ENCODE data around the gene CNEP1R1.

- TF ChIP-seq POLR2A (IDR thresholded peaks at IDR 0.05) = no peak
- TF ChIP-seq, protein P1, sequence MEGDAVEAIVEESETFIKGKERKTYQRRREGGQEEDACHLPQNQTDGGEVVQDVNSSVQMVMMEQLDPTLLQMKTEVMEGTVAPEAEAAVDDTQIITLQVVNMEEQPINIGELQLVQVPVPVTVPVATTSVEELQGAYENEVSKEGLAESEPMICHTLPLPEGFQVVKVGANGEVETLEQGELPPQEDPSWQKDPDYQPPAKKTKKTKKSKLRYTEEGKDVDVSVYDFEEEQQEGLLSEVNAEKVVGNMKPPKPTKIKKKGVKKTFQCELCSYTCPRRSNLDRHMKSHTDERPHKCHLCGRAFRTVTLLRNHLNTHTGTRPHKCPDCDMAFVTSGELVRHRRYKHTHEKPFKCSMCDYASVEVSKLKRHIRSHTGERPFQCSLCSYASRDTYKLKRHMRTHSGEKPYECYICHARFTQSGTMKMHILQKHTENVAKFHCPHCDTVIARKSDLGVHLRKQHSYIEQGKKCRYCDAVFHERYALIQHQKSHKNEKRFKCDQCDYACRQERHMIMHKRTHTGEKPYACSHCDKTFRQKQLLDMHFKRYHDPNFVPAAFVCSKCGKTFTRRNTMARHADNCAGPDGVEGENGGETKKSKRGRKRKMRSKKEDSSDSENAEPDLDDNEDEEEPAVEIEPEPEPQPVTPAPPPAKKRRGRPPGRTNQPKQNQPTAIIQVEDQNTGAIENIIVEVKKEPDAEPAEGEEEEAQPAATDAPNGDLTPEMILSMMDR (IDR thresholded peaks at IDR 0.05) = no peak
Observed at GRCh38 chr16:50071075-50071671, 46.1 kb downstream of the CNEP1R1 start.
